Ishikawa (cell line): ENCODE results near the gene THADA.

Experiments used
- CEBPB ChIP-seq: IDR thresholded peaks from 2 replicates; pipeline ENCODE4 v1.6.1; 2012
- CREB1 ChIP-seq: IDR thresholded peaks from 2 replicates; pipeline ENCODE4 v1.6.1; 2012; ENCODE audit warnings: low read depth
- EGR1 ChIP-seq: IDR thresholded peaks from 2 replicates; pipeline ENCODE4 v1.6.1; 2012
- EP300 ChIP-seq: IDR thresholded peaks from 2 replicates; pipeline ENCODE4 v1.6.1; 2012; ENCODE audit warnings: borderline replicate concordance
- FOXM1 ChIP-seq: IDR thresholded peaks from 2 replicates; pipeline ENCODE4 v1.6.1; 2012; ENCODE audit warnings: low read depth, borderline replicate concordance
- NFIC ChIP-seq: IDR thresholded peaks from 2 replicates; pipeline ENCODE4 v1.6.1; 2012
- RAD21 ChIP-seq: IDR thresholded peaks from 2 replicates; pipeline ENCODE4 v1.6.1; 2012; ENCODE audit warnings: low read depth
- TAF1 ChIP-seq: IDR thresholded peaks from 2 replicates; pipeline ENCODE4 v1.6.1; 2012; ENCODE audit warnings: low read depth, mild to moderate bottlenecking
- TCF12 ChIP-seq: IDR thresholded peaks from 2 replicates; pipeline ENCODE4 v1.6.1; 2012; ENCODE audit warnings: low read depth
- TEAD4 ChIP-seq: IDR thresholded peaks from 2 replicates; pipeline ENCODE4 v1.6.1; 2012
- YY1 ChIP-seq: IDR thresholded peaks from 2 replicates; pipeline ENCODE4 v1.6.1; 2012; ENCODE audit warnings: low read depth
- ZBTB7A ChIP-seq: IDR thresholded peaks from 2 replicates; pipeline ENCODE4 v1.6.1; 2012; ENCODE audit warnings: low read depth
- TF ChIP-seq, protein P1 (sequence below): IDR thresholded peaks from 2 replicates; pipeline ENCODE4 v1.6.1; 2012; ENCODE audit warnings: low read depth, mild to moderate bottlenecking
- TF ChIP-seq, protein P2 (sequence below): IDR thresholded peaks from 2 replicates; pipeline ENCODE4 v1.6.1; 2012
- TF ChIP-seq, protein P3 (sequence below): IDR thresholded peaks from 2 replicates; pipeline ENCODE4 v1.6.1; 2012

Gene THADA

DNA sequence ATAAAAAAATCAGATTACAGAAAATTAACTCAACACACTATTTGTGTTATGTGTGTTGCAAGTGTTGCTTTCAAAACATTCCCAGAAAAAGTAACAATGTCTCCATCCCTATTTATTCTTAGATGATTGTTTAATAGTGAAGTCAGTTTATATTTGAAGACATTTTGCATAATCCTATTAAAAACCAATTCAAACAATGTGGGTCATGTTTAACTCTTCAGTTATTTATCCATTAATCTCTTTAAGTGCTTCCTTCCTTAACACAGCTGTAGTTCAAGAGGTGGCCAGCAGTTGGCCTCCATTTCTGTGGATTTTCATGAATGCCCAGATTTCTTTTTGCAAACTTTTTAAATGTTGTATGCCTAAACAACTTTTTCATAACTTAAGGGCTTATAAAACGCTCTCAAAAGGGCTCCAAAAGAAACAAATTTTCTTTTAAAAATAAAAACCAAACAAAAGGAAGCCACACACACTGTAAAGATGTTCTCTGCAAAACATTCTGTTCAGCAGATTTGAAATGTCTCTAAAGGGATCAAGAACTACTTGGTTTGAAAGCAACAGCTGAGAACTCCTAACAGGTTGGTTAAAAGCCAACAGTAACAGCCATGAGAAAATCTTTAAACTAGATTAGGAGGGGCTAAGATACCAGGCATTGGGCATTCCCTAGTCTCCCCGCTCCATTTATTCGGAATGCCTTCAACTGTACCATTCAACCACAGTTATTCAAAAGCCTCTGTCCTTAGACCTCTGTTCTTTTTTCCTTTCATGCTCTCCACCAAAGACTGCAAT lies 71.5 kb downstream of the THADA start:
- TF ChIP-seq TCF12 (no peak), EGR1 (no peak), CEBPB (no peak), FOXM1 (no peak), EP300 (no peak), CREB1 (no peak), YY1 (no peak)
- TF ChIP-seq, protein P1, sequence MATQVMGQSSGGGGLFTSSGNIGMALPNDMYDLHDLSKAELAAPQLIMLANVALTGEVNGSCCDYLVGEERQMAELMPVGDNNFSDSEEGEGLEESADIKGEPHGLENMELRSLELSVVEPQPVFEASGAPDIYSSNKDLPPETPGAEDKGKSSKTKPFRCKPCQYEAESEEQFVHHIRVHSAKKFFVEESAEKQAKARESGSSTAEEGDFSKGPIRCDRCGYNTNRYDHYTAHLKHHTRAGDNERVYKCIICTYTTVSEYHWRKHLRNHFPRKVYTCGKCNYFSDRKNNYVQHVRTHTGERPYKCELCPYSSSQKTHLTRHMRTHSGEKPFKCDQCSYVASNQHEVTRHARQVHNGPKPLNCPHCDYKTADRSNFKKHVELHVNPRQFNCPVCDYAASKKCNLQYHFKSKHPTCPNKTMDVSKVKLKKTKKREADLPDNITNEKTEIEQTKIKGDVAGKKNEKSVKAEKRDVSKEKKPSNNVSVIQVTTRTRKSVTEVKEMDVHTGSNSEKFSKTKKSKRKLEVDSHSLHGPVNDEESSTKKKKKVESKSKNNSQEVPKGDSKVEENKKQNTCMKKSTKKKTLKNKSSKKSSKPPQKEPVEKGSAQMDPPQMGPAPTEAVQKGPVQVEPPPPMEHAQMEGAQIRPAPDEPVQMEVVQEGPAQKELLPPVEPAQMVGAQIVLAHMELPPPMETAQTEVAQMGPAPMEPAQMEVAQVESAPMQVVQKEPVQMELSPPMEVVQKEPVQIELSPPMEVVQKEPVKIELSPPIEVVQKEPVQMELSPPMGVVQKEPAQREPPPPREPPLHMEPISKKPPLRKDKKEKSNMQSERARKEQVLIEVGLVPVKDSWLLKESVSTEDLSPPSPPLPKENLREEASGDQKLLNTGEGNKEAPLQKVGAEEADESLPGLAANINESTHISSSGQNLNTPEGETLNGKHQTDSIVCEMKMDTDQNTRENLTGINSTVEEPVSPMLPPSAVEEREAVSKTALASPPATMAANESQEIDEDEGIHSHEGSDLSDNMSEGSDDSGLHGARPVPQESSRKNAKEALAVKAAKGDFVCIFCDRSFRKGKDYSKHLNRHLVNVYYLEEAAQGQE, result no peak
- TF ChIP-seq, protein P2, sequence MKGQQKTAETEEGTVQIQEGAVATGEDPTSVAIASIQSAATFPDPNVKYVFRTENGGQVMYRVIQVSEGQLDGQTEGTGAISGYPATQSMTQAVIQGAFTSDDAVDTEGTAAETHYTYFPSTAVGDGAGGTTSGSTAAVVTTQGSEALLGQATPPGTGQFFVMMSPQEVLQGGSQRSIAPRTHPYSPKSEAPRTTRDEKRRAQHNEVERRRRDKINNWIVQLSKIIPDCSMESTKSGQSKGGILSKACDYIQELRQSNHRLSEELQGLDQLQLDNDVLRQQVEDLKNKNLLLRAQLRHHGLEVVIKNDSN, result no peak
- TF ChIP-seq, protein P3, sequence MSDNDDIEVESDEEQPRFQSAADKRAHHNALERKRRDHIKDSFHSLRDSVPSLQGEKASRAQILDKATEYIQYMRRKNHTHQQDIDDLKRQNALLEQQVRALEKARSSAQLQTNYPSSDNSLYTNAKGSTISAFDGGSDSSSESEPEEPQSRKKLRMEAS, result no peak

DNA sequence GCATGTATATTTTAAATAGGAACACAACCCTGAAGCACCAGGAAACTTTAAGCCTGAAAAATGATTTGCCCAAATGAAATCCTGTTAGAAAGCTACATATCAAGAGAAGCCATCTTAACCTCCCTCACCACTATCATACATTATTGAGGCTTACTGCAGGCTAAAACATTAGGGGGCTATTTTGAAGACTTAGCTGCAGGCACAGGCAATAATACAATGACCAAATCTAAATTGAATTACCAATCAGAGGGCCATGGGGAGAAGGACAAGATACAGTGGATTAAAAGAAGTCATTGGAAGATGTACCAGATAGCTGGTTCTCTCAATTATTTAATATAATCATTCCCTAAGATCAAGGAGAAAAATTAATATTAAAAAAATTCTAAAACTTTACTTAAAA lies 73.7 kb downstream of the THADA start:
- TF ChIP-seq TEAD4, result no peak
- no peak for TF ChIP-seq FOXM1
- TF ChIP-seq, protein P3, result no peak
- no peak for TF ChIP-seq EP300
- no peak for TF ChIP-seq EGR1
- TF ChIP-seq ZBTB7A, result no peak
- no peak for TF ChIP-seq RAD21
- TF ChIP-seq TCF12, result no peak
- TF ChIP-seq CEBPB, result no peak
- no peak for TF ChIP-seq NFIC
- TF ChIP-seq, protein P2, result no peak
- no peak for TF ChIP-seq YY1
- TF ChIP-seq TAF1, result no peak

DNA sequence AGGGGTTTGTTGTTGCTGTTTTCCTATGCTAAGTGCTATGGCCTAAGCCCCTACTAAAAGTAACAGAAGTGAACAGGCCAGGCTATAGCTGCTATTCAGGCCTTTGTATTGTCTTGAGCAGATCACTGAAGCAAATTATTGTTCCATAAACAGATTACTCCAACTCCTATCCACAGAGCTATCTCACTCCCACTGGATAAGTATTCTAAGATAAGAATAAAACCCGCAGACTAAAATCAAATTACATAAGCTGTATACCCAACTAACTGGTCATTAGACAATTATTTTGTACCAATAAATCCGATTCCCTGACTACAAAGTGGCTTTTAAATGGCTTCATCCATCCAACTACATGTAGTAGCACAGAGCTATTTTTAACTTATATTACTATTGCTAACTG lies 74.3 kb downstream of the THADA start:
- no peak for TF ChIP-seq CEBPB
- TF ChIP-seq ZBTB7A, result no peak
- TF ChIP-seq, protein P3, result no peak
- TF ChIP-seq, protein P2, result no peak
- TF ChIP-seq EGR1, result no peak
- no peak for TF ChIP-seq TAF1
- no peak for TF ChIP-seq TEAD4
- no peak for TF ChIP-seq NFIC

DNA sequence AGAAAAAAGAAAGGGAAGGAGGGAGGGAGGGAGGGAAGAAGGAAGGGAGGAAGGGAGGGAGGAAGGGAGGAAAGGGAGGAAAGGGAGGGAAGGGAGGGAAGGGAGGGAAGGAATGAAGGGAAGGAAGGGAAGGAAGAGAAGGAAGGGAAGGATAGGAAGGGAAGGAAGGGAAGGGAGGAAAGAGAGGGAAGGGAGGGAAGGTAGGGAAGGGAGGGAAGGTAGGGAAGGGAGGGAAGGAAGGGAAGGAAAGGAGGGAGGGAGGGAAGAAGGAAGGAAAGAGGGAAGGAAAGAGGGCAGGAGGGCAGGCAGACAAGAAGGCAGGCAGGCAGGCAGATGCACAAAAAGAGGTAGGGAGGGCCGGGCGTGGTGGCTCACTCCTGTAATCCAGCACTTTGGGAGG lies 74.9 kb downstream of the THADA start:
- TF ChIP-seq RAD21, result no peak
- no peak for TF ChIP-seq CEBPB
- TF ChIP-seq EP300, result no peak
- no peak for TF ChIP-seq EGR1
- TF ChIP-seq TEAD4, result no peak
- TF ChIP-seq, protein P3, result no peak
- no peak for TF ChIP-seq TCF12
- no peak for TF ChIP-seq CREB1
- TF ChIP-seq NFIC, result no peak
- TF ChIP-seq FOXM1, result no peak
- TF ChIP-seq, protein P1, result no peak
- no peak for TF ChIP-seq YY1
- no peak for TF ChIP-seq TAF1
- no peak for TF ChIP-seq ZBTB7A
- TF ChIP-seq, protein P2, result no peak

DNA sequence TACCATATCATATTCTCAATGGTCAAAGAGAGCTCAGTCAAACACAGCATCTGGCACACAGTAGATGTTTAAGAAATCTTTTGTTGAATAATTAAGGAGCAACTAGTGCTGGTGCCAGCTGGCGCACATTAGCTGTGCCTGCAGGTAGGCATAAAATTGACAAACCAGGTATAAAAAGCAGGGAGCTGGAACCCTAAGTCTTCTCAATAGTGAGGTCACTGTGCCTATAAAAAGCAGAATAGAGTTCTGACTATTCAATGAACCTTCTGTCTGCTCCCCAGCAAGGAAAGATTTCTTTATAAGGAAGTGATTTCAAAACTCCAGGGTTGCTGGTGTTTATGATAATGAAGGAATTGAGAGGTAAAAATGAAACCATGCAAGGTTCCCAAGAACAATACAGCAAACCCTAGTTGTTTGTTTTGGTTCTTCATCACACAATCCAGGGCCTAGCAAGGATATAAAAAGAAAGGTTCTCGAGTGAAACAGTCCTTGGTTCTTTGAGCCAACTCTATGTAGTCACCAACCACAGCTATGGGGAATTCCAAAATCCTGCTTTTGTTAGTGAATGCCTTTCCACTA lies 76.1 kb downstream of the THADA start:
- no peak for TF ChIP-seq ZBTB7A
- TF ChIP-seq NFIC, result no peak
- TF ChIP-seq YY1, result no peak
- no peak for TF ChIP-seq EGR1
- no peak for TF ChIP-seq TEAD4
- TF ChIP-seq RAD21, result no peak
- no peak for TF ChIP-seq FOXM1
- TF ChIP-seq, protein P2, result no peak
